Limb (tissue), 2 donors: Measurements from ENCODE around the gene ZNF208.
"Not testable (repeated sequence)": the region's sequence is repeated elsewhere in the genome, so short reads cannot be mapped to it uniquely, and the experiment has no call there.

Experiments
- DNase-seq, 2 donors: peaks; one replicate each; pipeline ENCODE4 v3.0.0-alpha.2; 2016; ENCODE audit errors: extremely low spot score in 2 of 2

ZNF208 gene

DNA sequence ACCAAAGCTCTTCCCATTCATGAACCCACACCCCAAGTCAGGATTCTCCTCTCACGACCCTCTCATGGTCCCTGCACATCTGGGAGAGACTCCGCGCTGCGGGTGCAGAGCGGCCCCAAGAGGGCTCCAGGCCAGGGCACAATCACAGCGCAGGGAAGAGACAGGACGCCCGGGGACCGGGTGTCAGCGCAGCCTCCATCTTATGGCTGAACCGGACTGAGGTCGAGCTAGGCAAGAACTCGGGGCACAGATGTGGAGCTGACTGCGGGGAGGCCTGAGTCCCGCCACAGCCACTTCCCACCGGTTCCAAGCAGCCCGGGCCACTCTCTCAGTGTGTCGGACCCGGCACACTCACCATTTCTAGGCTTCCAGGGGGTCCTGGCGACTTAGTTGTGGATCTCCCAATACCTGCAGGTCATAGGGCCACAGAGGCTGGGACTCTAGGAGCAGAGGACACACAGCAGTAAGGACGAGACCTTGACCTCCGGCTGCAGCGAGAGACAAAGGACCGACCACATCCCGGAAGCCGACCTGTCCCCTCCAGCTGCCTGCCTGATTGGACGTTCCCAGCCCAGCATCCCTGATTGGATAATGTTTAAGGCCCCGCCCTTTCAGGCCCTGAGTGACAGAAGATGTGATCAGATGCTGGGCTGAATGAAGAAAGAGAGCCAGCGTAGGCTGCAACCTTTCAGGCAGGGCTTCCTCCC is at the start of gene ZNF208:
TSS of gene ZNF208 (minus strand) at position 507 of the 707 bp plus-strand sequence. CDS start at position 358, 149 bp downstream.
- DNase-seq: not testable (repeated sequence)

DNA sequence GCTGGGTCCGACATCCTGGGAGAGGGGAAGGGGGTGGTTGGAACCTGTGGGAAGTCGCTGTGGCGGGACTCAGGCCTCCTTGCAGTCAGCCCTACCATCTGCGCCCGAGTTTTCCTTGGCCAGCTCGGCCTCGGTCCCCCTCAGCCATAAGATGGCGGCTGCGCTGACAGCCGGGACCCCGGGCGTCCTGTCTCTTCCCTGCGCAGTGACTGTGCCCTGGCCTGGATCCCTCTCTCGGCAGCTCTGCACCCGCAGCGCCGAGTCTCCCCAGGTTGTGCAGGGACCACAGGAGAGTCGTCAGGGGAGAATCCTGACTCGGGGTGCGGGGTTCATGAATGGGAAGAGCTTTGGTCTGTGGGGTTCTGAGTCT is 41.9 kb upstream of the ZNF208 start:
- no peak for DNase-seq

DNA sequence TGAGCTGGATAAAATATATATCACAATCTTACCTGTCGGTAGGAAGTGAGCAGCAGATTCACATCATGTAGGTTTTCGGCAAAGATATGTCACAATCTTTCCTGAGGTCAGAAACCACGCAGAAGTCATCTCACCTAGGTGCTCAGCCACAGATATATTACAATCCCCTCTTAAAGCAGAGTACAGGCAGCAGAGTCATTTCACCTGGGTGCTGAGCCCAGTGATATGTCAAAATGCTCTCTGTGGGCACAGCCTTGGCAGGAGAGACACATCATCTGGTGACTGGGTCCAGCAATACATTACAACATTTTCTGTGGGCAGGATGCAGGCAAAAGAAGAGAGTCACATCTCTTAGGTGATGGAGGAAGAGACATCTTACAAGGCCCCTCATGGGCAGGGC is 30.4 kb upstream of the ZNF208 start:
- not testable (repeated sequence) for DNase-seq

DNA sequence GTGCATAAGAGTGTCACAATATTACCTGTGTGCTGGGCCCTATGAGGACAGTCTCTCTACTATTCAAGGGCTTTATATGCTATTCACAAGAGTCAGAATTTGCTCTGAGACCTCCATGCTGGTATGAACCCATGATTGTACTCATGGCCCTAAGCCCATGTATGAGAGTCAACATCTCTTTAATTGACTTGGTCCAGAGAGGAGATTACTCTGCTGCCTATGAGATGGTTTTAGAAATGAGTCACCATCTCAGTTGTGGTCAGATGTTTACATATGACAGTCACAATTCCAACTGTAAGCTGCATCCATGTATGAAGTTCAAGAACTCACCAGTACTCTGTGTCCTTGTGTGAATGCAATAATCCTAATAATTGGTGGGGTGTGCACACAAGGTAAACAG is 19.9 kb upstream of the ZNF208 start:
- DNase-seq: no peak

DNA sequence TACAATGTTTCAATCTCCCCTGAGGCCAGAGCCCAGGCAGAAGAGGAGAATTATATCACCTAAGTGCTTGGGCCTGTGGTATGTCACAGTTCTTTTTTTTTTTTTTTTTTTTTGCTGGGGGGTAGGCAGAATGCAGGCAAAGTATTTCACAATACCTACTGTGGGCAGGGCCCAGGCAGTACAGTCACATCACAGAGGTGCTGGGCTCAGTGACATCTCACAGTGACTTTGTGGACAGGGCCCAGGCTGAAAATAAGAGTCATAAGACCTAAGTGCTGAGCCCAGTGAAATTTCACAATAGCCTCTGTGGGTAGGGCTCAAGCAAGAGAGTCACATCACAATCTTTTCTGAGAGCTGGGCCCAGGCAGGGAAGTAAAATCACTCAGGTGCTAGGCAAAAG is 15.9 kb upstream of the ZNF208 start:
- DNase-seq: no peak

DNA sequence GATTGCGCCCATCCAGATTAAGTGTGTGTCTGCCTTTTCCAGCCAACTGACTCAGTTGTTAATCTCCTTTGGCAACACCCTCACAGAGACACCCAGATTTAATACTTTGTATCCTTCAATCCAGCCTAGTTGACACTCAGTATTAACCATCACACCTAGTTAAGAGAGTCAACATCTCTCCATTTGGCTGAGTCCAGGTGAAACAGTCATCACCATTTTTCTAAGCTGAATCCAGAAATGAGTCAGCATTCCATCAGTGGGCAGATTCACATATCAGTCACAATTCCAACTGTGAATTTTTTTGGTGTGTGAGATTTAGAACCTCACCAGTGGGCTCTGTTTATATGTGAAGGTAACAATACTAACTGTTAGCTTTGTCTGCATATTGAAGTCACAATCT is 14.8 kb upstream of the ZNF208 start:
- not testable (repeated sequence) for DNase-seq

DNA sequence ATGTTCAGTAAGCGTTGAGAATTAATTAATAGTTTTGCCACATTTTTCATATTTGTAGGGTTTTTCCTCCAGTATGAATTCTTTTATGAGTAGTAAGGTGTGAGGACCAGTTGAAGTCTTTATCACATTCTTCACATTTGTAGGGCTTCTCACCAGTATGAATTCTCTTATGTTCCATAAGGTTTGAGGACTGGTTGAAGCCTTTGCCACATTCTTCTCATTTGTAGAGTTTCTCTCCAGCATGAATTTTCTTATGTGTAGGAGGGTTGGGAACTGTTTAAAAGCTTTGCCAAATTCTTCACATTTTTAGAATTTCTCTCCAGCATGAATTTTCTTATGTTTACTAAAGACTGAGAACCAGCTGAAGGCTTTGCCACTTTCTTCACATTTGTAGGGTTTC is 40.3 kb downstream of the ZNF208 start:
- DNase-seq: no peak

DNA sequence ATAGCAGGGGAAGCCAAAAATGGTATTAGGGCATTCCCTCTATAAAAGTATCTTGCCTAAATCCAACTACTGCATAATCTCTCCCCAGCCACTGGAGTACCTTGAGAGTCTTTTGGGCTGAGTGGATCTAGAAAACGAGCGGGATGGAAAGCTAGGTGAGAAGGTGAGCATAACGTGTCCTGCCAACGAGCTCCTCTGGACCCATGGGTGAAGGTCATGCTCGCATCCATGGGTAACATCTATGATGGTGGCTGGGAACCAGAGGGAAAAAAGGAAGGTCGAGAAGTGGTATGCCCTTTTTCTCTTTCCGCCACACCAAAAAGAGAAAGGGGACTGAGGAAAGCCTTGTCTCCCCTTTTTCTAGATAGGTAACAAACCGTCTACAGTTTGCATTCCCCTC is 63.0 kb downstream of the ZNF208 start:
- no peak for DNase-seq

DNA sequence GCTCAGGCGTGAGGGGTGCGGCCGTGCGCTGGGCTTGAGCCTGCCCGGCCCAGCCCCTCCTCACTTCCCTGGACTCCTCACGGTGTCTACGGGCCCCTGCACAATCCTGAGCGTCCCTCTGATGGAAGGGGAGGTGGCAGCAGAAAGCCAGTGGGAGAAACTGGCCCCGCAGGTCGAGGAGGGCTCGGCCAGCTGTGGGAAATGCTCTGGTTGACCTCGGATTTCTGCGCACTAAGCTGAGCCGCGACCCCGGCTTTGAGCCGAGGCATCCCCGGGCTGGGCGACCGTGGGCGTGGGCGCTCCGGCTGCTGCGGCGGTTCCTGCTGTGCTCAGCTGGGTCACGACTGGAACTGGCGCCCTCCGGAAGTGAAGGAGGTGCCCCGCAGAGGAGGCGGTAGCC is 70.1 kb downstream of the ZNF208 start:
- no peak for DNase-seq

DNA sequence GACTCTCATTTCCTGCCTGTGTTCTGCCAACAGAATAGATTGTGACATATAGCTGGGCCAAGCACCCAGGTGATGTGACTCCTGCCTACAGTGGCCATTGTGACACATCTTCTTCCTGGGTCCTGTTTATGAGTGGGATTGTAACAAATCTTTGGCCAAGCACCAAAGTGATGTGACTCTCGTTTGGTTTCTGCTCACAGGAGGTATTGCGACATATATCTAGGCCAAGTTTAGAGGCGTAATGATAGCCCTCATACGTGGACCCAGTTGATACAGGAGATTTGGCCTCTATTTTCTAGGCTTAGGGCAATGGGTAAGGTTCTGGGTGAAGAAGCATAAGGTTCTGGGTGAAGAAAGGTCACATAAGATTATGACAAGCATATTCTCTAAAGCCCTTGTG is 76.2 kb downstream of the ZNF208 start:
- DNase-seq: no peak

DNA sequence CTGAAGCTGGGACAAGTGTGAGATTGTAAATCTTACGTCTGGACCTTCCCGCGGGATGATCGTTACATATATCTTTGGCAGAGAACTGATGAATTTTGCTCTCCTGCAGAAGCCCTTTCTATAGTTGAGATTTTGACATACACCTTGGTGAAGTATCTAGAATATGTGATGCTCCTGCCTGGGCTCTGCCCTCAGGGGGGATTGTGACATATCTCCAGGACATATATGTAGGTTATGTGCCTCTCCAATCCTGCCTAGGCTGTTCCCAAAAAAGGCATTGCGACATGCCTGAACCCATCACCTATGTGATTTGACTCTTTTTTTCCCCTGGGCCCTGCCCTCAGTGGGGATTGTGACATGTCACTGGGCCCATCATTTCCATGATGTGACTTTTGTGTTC is 76.6 kb downstream of the ZNF208 start:
- DNase-seq: no peak

DNA sequence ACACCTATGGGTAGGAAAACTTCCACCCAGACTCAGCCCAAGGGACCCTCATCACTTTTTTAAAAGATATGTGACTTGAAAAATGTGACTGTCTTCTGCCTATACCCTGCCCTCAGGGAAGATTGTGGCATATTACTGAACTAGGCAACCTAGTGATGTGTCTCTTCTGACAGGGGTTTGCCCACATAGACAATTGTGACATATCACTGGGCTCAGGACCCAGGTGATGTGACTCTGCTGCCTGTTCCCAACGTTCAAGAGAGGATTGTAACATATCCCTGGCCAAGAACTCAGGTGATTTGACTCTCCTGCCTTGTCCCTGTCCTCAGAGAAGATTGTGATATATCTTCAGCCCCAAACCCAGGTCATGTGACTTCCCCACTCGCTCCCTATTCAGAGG is 88.5 kb downstream of the ZNF208 start:
- DNase-seq: no peak

DNA sequence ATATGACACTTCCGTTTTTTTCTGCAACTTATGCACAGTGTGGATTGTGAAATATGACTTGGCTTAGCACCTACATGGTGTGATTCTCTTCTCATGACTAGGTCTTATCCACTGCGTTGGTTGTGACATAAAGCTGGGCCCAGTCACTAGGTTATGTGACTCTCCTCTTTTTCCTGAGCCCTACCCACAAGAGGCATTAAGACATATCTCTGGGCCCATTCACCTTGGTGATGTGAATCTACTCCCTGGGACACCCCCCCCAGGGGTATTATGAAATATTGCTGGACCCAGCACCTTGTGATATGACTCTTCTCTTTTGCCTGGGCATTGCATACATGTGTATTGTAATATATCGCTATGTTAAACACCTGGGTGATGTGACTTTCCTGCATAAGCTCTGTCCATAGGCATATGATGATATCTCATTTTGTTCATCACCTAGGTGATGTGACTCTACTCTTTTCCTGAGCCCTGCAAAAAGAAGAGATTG is 89.0 kb downstream of the ZNF208 start:
- DNase-seq: no peak

DNA sequence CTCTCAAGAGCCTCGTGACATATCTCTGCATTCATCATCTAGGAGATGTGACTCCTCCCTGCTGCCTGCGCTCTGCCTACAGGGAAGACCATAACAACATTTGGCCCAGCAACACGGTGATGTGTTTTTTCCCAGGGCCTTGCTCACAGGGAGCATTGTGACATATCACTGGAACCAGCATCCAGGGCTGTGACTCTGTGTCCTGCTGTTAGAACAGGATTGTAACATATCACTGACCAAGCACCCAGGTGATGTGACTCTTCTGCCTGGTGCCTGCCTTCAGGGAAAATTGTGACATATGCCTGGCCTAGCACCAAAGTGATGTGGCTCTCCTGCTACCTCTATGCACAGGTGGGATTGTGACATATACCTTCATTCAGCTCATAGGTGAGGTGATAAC is 95.3 kb downstream of the ZNF208 start:
- no peak for DNase-seq

DNA sequence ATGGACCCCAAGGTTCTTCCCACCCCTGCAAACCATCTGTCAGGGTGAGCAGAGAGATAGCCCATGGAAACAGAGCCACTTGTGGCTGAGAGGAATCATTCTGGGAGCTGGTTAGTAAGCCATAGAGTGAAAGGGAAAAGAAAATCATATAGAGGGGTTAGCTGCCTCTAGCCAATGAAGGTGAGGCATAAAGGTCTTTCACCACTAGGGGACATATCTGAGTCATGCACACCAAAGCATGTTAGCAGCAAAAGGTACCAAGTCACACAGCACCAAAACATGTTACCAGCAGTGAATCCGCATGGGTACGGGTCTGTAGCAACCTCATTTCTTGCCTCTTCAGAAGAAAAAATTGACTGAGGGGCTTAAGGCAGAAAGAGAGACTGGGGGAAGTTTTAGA is 98.1 kb downstream of the ZNF208 start:
- DNase-seq: no peak

DNA sequence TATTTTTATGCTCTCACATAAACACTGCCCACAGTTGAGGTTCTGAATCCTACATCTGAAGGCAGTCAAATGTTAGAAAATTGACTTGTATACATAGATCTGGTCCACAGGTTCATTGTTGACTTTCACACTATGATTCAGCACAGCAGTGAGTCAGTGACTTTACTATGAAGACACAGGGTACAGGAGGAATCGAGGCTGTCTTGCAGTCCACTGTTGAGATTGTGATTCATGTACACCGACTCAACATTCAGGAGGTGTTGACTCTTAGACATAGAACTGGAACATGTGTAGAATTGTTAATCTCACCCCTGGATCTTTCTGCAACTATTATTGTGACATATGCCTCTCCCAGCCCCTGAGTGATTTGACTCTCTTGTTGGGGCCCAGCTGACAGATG is 100.4 kb downstream of the ZNF208 start:
- DNase-seq: no peak

DNA sequence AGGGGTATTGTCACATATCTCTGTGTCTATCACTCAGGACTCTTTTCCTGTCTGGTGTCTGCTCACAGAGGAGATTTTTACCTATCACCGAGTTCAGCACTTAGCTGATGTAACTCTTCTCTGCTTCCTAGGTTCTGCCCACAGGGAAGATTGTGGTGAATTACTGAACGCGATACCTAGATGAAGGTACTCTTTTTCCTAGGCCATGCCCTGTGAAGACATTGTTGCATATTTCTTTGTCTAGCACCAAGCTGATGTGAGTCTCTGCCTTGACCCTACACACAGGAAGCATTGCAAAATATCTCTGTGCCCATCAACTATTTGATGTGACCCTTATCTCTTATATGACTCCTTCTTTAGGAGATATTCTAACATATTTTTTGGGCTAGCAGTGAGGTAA is 102.7 kb downstream of the ZNF208 start:
- no peak for DNase-seq

DNA sequence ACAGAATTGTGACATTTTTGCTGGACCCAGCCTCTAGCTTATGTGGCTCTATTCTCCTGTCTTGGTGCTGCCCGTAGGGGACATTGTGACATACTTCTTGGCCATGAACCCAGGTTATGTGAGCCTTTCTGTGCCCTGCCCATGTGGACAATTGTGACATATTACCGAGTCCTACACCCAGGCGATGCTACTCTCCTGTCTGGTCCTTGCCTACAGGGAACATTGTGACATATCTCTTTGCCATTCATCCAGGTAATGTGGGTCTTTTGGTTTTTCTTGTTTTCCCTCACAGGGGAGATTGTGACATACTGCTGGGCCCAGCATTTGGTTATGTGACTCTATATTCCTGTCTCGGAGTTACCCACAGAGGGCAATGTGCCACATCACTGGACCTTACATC is 103.2 kb downstream of the ZNF208 start:
- DNase-seq: no peak

DNA sequence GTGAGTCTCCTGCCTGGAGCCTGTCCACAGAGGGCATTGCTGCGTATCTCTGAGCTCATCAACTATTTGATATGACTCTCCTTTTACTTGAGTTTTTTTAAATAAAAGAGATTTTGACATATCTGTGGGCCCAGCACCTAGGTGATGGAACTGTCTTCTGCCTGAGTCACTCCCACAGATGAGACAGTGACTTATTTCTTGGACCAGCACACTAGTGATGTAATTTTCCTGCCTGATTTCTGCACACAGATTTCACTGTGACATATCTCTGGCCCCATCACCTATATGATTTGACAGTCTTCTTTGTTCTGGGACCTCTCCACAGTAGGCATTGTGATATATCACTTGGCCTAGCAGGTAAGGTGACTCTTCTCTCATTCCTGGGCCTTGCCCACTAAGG is 108.2 kb downstream of the ZNF208 start:
- DNase-seq: no peak

DNA sequence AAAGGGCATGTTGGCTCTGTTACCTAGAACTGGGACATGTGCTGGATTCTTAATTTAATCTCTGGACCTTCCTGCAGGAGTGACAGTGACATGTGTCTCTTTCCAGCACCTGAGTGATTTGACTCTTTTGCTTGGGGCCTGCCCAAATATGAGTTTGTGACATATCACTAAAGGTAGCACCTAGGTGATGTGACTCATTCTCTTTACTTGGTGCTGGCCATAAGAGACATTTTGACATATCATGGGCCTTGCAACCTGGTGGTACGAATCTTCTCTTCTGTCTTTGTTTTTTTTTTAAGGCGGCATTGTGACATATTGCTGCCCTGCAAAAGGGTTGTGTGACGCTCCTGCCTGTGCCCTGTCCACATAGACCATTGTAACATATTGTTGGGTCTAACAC is 108.9 kb downstream of the ZNF208 start:
- no peak for DNase-seq

DNA sequence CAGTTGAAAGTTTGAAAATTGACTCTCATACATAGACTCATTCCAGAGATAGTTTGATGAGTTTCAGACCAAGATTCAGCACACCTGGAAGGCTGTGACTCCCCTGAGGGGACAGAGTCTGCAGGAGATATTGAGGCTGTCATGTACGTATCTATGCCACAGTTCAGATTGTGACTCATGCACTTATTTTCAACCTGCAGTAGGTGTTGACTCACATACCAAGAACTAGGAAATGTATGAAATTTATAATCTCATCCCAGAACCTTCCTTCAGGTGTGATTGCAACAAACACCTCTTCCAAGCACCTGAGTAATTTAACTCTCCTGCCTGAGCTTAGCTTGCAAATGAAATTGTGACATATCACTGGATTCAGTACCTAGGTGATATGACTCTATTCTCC is 110.3 kb downstream of the ZNF208 start:
- DNase-seq: no peak

DNA sequence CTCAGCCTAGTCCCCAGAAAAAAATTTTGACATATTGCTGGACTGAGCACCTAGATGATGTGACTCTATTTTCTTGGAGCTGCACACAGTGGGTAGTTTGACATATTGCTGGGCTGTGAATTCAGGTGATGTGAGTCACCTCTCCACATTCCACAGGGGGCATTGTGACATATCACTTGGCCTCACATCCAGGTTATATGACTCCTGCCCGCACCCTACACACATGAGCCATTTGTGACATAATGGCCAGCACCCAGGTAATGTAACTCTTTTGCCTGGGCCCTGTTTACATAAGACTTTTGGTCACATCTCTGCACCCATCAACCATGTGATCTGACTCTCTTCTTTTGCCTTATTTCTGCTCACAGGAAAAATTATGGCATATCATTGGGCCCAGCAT is 119.7 kb downstream of the ZNF208 start:
- DNase-seq: no peak

DNA sequence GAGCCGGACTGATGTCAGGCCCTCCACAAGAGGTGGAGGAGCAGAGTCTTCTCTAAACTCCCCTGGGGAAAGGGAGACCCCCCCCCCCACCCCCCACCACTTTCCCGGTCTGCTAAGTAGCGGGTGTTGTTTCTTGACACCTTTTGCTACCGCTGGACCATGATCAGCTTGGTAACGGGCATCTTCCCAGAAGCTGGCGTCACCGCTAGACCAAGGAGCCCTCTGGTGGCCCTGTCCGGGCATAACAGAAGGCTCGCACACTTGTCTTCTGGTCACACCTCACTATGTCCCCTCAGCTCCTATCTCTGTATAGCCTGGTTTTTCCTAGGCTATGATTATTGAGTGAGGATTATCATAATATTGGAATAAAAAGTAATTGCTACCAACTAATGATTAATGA is 120.7 kb downstream of the ZNF208 start:
- DNase-seq: not testable (repeated sequence)

DNA sequence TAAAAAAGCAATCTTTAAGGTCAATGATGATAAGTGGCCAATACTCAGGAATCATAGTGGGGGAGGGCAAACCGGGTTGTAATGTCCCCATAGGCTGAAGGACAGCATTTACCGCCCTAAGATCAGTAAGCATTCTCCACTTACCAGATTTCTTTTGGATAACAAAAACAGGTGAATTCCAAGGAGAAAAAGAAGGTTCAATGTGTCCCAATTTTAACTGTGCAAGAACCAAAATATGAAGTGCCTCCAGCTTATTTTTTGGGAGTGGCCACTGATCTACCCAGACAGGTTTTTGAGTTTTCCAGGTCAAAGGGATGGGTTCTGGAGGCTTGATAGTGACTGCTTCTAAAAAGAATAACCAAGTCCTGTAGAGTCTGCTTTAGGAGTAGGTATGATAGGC is 125.2 kb downstream of the ZNF208 start:
- DNase-seq: not testable (repeated sequence)
